HUES6 (cell line): ENCODE results near the gene METTL22.

Experiments
- H3K27ac ChIP-seq: 2 replicates; pipeline ENCODE4 v1.7.0; 2013; ENCODE audit warnings: low read depth, mild to moderate bottlenecking, low read length, inconsistent platforms
- H3K27me3 ChIP-seq: 2 replicates; pipeline ENCODE4 v1.6.1; 2013; ENCODE audit warnings: low read length; ENCODE audit not compliant: control insufficient read depth, insufficient read depth
- H3K36me3 ChIP-seq: 2 replicates; pipeline ENCODE4 v1.6.1; 2013; ENCODE audit warnings: low read length; ENCODE audit not compliant: control insufficient read depth, insufficient read depth
- H3K4me1 ChIP-seq: 2 replicates; pipeline ENCODE4 v1.6.1; 2013; ENCODE audit warnings: low read length; ENCODE audit not compliant: control insufficient read depth, insufficient read depth
- H3K4me3 ChIP-seq: 2 replicates; pipeline ENCODE4 v1.5.1; 2013; ENCODE audit warnings: low read depth, low read length
- H3K9ac ChIP-seq: one replicate; pipeline ENCODE4 v1.6.1; 2013; ENCODE audit warnings: mild to moderate bottlenecking, low read length
- H3K9me3 ChIP-seq: 2 replicates; pipeline ENCODE4 v1.6.1; 2013; ENCODE audit warnings: low read depth, low read length; ENCODE audit not compliant: control insufficient read depth, insufficient read depth

Gene METTL22

DNA sequence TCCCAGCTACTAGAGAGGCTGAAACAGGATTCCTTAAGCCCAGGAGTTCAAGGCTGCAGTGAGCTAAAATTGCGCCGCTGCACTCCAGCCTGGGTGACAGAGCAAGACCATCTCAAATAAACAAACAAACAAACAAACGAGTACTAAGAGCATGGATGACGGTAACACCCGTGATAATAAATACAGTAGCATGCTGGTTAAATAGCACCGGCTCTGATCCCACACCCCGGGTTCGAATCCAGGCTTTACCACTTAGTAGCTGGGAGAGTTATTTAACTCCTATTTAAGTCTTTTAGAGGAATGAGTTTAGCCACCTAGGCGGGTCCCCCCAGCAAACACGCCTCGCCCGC, 301 bp upstream of the METTL22 start:
- H3K36me3 ChIP-seq: peaks cover 17% of the 10 kb centered on the region
- H3K4me1 ChIP-seq: peaks cover 3% of the 10 kb centered on the region; the same call in 1 of the 2 replicates
- peak overlapping the region; percentile 98 for H3K9ac ChIP-seq

DNA sequence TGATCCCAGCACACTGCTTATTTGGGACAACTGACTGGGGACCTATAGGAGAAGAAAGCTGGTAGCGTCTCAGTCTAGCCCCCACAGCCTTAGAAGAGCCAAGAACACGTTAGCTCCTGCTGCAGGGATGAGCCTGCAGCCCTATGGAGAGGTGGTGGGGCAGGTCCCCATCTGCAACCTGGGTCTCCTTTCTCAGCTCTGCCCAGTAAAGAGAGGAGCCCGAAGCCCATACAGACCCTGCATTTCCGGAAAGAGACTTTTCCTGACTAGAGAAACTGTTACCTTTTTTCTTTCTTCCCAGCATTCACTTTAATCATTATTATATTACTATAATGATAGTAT, 788 bp downstream of the METTL22 start:
- H3K27me3 ChIP-seq: no peaks in the 10 kb centered on the region; the same call in 1 of the 2 replicates
- H3K9me3 ChIP-seq: no peaks in the 10 kb centered on the region
- H3K27ac ChIP-seq: peak overlapping the region; percentile 89
- H3K36me3 ChIP-seq: peaks cover 25% of the 10 kb centered on the region
- H3K4me1 ChIP-seq: peaks cover 3% of the 10 kb centered on the region; the same call in 1 of the 2 replicates
- peak overlapping the region; percentile 98 for H3K4me3 ChIP-seq
- peak overlapping the region; percentile 98 for H3K9ac ChIP-seq

More for the DNA sequence above, 301 bp upstream of the METTL22 start:
- Histone ChIP-seq H3K27me3 (no peaks in the 10 kb centered on the region; the same call in 1 of the 2 replicates), H3K4me3 (peak overlapping the region; percentile 98), H3K9me3 (no peaks in the 10 kb centered on the region), H3K27ac (peak overlapping the region; percentile 89; the same call in 1 of the 2 replicates)

DNA sequence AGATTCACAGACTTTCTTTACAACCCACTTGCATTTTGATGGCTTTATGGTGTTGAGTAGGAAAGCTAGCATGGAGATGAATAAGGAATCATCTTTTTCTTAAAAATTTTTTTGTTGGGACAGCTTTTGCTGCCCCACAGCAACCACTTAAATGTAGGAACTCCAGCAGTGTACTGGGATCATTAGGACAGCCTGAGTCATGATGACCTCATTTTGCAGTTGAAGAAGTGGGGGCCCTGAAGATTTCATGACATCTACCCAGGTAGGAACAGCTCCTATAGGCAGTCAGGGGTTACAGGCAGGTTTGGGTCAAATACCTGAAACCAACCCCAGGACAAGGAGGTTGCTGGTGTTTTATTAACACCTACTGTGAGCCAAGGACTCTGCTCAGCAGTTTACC, 2.1 kb downstream of the METTL22 start:
- H3K4me3 ChIP-seq: no peak overlapping the region
- H3K9ac ChIP-seq: no peak overlapping the region
- H3K36me3 ChIP-seq: peaks cover 39% of the 10 kb centered on the region
- no peak overlapping the region for H3K27ac ChIP-seq
- no peaks in the 10 kb centered on the region for H3K9me3 ChIP-seq
- H3K27me3 ChIP-seq: no peaks in the 10 kb centered on the region; the same call in 1 of the 2 replicates
- peaks cover 3% of the 10 kb centered on the region; the same call in 1 of the 2 replicates for H3K4me1 ChIP-seq

DNA sequence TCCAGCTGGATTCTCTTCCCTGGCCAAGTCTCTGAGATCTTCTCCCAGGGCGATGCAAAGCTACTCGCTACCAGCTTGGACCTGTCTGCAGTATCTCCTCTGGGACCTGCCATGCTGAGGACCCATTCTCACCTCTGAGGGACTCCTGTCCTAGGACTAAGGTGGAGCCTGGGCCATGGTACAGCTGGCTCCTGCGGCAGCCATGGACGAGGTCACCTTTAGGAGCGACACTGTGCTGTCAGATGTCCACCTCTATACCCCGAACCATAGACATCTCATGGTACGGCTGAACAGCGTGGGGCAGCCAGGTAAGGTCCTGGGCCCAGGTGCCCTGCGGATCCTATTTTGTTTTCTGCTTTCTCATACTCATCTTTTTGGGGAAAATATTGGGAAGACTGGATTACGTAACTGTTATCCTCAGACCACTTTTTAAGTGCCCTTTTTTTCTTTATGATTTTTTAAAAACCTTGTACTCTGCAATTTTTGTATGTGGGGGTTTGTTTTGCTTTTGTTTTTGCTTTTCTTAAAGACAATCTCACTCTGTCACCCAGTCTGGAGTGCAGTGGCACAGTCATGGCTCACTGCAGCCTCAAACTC, 4.1 kb downstream of the METTL22 start:
- H3K9ac ChIP-seq: no peak overlapping the region
- H3K36me3 ChIP-seq: peaks cover 58% of the 10 kb centered on the region
- peaks cover 3% of the 10 kb centered on the region; the same call in 1 of the 2 replicates for H3K4me1 ChIP-seq
- H3K9me3 ChIP-seq: no peaks in the 10 kb centered on the region
- no peak overlapping the region for H3K4me3 ChIP-seq
- no peak overlapping the region for H3K27ac ChIP-seq
- H3K27me3 ChIP-seq: no peaks in the 10 kb centered on the region

DNA sequence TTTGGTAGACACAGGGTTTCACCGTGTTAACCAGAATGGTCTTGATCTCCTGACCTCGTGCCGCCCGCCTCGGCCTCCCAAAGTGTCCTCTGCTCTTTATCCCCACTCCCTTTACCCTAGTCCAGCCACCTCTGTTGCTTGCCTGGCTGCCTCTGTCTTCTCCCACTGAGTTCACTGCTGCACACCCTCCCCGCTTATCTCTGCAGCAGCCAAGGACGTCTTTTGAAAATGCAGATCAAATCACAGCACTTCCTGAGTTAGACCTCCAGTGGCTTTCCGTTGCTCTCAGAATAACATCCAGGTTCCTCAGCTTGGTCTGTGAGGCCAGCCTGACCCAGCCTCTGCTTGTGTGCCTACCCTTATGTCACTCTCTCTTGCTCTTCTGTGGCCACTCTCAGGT, 5.4 kb downstream of the METTL22 start:
- H3K27ac ChIP-seq: no peak overlapping the region
- no peaks in the 10 kb centered on the region for H3K27me3 ChIP-seq
- H3K4me1 ChIP-seq: peaks cover 3% of the 10 kb centered on the region; the same call in 1 of the 2 replicates
- no peak overlapping the region for H3K9ac ChIP-seq
- peaks cover 72% of the 10 kb centered on the region for H3K36me3 ChIP-seq
- no peaks in the 10 kb centered on the region for H3K9me3 ChIP-seq
- no peak overlapping the region for H3K4me3 ChIP-seq

DNA sequence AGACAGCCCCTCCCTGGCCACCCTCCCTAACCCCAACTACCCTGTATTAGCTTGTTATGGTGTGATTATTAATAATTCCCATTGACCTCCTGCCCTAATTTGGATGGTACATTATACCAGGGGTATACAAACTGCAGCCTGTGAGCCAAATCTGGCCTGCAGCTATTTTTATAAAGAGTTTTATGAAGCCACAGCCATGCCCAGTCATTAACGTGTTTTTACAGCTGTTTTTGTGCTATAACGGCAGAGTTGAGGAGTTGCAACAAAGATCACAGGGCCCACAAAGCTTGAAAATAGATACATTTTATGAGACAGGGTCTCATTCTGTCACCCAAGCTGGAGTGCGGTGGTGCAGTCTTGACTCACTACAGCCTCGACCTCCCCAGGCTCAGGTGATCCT, 6.0 kb downstream of the METTL22 start:
- Histone ChIP-seq H3K9ac (no peak overlapping the region), H3K9me3 (no peaks in the 10 kb centered on the region), H3K27ac (no peak overlapping the region), H3K4me3 (no peak overlapping the region), H3K36me3 (peaks cover 77% of the 10 kb centered on the region), H3K4me1 (peaks cover 3% of the 10 kb centered on the region; the same call in 1 of the 2 replicates), H3K27me3 (no peaks in the 10 kb centered on the region)

DNA sequence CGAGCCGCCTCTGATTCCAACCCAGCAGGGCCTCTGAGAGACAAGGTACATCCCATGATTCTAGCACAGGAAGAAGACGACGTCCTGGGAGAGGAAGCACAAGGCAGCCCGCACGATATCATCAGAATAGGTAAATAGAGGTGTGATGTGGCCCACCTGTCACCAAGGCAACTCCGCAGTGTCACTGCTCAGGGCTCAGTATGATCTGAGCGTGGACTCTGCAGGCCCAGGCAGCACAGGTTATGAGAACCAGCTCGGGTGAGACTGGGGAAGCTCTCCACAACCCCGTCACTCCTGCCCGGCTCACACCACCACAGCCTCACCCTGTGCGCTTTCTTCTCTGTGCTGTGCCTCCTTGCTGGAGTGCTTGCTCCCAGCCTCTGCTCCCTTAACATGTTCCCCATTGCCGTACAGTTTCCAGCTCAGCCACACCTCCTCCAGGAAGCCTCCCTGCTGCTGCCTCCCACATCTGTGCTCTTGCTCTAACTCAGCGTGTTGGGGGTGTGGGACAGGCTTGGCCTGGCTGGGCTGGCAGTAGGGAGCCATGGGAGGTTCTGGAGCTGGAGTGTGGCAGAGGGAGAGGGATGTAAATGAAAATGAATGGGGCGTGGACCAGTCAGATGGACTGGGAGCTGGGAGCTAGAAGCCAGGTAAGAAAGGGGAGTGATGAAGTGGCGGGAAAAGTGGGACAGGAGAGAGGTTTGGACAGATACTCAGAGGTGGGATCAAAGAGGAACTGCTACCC, 7.7 kb downstream of the METTL22 start:
- peaks cover 91% of the 10 kb centered on the region for H3K36me3 ChIP-seq
- H3K9ac ChIP-seq: no peak overlapping the region
- H3K27ac ChIP-seq: no peak overlapping the region
- H3K9me3 ChIP-seq: no peaks in the 10 kb centered on the region
- H3K27me3 ChIP-seq: no peaks in the 10 kb centered on the region
- no peaks in the 10 kb centered on the region for H3K4me1 ChIP-seq
- H3K4me3 ChIP-seq: no peak overlapping the region

DNA sequence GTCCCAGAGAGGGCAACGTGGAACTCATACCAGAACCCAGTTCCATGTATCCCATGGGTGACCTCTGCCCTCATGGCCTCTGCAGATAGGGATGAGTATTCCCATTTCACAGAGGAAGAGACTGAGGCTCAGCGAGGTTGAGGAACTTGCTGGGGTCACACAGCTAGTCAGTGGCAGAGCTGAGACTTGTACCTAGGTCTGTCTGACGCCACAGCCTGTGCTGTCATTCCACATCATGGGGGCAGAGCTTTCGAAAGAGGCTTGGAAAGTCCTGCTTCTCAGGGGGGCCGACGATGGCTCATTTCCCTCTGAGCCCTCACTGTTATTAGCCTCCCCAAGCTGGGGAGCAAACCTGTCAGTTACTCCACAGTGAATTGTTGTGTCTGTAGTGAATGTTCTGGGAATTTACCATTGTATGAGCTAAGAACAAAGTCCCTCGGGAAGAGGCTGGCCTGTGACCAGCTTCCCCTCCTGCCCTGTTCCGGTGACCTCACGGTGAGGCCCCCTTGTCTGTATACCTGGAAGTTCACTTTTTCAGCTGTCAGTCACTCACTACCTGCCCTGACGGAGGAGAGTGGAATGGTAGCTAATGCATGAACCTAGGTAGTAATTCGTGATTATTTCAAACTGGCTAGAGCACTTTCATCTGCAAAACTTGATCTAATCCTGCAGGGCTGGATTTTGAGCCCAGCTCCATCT, 8.9 kb downstream of the METTL22 start:
- H3K27ac ChIP-seq: no peak overlapping the region
- no peaks in the 10 kb centered on the region for H3K27me3 ChIP-seq
- no peaks in the 10 kb centered on the region for H3K9me3 ChIP-seq
- no peak overlapping the region for H3K4me3 ChIP-seq
- H3K36me3 ChIP-seq: peaks cover 90% of the 10 kb centered on the region
- no peaks in the 10 kb centered on the region for H3K4me1 ChIP-seq
- no peak overlapping the region for H3K9ac ChIP-seq

DNA sequence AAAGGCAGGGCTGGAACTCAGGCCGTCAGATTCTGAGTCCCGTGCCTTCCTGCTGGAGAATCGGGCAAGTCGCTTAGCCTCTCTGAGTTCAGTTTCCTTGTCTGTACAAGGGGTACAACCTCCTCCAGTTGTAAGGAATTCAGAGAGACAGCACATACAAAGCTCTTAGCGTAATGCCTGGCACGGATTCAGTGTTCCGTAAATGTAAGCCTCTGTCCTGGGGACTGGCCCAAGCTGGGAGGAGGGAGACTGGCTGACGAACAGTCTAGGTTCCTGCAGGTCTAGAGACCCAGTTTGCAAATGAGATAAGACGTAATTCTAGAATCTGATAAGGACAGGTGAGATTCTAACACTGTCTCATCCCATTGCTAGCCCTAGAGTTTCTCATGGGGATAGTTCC, 9.9 kb downstream of the METTL22 start:
- peaks cover 88% of the 10 kb centered on the region for H3K36me3 ChIP-seq
- H3K27me3 ChIP-seq: no peaks in the 10 kb centered on the region
- no peaks in the 10 kb centered on the region for H3K9me3 ChIP-seq
- H3K27ac ChIP-seq: no peak overlapping the region
- H3K4me1 ChIP-seq: no peaks in the 10 kb centered on the region
- H3K4me3 ChIP-seq: no peak overlapping the region
- no peak overlapping the region for H3K9ac ChIP-seq

DNA sequence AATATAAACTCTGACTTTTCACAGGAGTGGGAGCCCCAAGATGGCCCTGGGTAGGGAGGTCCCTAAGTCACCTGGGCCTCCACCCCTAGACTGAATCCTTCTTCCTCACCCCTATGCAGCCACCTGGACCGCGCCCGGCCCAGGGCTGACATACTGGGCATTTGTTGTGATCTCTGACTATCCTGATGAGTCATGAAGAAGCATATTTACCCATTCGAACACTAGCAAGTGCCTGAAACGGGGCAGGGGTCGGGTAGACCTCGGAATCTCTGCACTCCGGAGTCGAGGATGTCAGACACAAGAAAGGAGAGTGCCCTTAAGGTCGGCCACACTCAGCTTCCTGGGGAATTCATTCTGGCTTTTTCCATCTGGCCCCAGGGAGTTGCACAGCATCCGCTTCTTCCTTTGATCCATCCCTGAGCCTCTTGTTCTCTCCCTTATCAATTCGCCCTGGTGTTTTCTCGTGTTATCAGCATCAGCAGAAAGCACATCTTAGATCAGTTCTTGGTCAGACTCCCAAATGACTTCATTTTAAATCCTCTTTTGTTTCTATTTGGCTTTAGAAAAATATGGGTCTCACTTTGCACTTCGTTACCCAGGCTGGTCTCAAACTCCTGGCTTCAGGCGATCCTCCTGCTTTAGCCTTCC, 10.4 kb downstream of the METTL22 start:
- Histone ChIP-seq H3K27me3 (no peaks in the 10 kb centered on the region), H3K4me3 (no peak overlapping the region), H3K27ac (no peak overlapping the region), H3K4me1 (no peaks in the 10 kb centered on the region), H3K9ac (no peak overlapping the region), H3K36me3 (peaks cover 91% of the 10 kb centered on the region), H3K9me3 (no peaks in the 10 kb centered on the region)
